OCI-LY1 (cell line): ENCODE data around the gene CDH13.

Experiments used
- EZH2 ChIP-seq: fragments of 200-600 bp; sonication (generic), shearing (Covaris generic); IDR thresholded peaks from 2 replicates; pipeline ENCODE4 v1.8.0; 2017; ENCODE audit warnings: borderline replicate concordance, mixed run types, mild to moderate bottlenecking, antibody characterized with exemption, low read length, moderate library complexity, mixed read lengths
- TF ChIP-seq, protein P1 (sequence below): fragments of 200-600 bp; sonication (generic), shearing (Covaris generic); IDR thresholded peaks from 2 replicates; pipeline ENCODE4 v1.5.1; 2017; ENCODE audit warnings: mild to moderate bottlenecking, antibody characterized with exemption, low read length, moderate library complexity, mixed read lengths

DNA sequence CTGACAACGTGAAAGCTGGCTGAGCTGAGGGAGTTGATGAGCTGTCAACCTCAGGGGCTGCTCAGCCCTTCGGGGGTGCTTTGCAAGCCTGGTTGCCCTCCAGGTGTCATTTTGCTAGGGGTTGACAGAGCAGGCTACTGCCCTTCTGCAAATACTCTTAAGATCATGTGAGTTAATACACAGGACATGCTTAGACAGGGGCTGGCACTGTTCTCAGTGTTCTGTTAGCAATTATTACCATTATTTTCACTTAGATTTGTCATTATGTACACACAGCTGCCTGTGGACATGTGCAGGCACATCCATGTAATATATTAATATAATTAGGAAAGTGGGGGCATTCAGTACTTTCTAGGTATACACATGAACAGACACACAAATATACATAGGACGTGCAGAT is 626.8 kb downstream of the CDH13 start:
- TF ChIP-seq, protein P1, sequence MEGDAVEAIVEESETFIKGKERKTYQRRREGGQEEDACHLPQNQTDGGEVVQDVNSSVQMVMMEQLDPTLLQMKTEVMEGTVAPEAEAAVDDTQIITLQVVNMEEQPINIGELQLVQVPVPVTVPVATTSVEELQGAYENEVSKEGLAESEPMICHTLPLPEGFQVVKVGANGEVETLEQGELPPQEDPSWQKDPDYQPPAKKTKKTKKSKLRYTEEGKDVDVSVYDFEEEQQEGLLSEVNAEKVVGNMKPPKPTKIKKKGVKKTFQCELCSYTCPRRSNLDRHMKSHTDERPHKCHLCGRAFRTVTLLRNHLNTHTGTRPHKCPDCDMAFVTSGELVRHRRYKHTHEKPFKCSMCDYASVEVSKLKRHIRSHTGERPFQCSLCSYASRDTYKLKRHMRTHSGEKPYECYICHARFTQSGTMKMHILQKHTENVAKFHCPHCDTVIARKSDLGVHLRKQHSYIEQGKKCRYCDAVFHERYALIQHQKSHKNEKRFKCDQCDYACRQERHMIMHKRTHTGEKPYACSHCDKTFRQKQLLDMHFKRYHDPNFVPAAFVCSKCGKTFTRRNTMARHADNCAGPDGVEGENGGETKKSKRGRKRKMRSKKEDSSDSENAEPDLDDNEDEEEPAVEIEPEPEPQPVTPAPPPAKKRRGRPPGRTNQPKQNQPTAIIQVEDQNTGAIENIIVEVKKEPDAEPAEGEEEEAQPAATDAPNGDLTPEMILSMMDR, result no peak
- TF ChIP-seq EZH2, result no peak
